ENCODE results near the gene PDK2.

PDK2 gene

GRCh38 chr17:50095626-50096037 is 481 bp downstream of the PDK2 start:
- H2AFZ ChIP-seq (ENCODE audit: insufficient read depth, low read length, poor library complexity): peak overlapping the region; percentile 92
- H2BK5ac ChIP-seq (ENCODE audit: low read depth, low read length, poor library complexity): no peak overlapping the region
- DNase-seq: no peak
- H4K8ac ChIP-seq (ENCODE audit: low read depth, low read length): peak overlapping the region; percentile 64
- H3K14ac ChIP-seq (ENCODE audit: low read length): peak overlapping the region; percentile 75
- peak overlapping the region; percentile 88 for H3K4me3 ChIP-seq (ENCODE audit: low read depth, low read length)
- H3K4ac ChIP-seq (ENCODE audit: low read depth, low read length): no peak overlapping the region
- H3K27me3 ChIP-seq (ENCODE audit: insufficient read depth, low read length): no peaks in the 10 kb centered on the region
- H4K91ac ChIP-seq (ENCODE audit: low read depth, low read length): peak overlapping the region; percentile 76
- H3K36me3 ChIP-seq (ENCODE audit: control insufficient read depth in 1 of 2, insufficient read depth in 2 of 2, low read length in 2 of 2): peaks cover 2 to 3% of the 10 kb centered on the region in 2 experiments
- peak overlapping the region; percentile 34 for H3K18ac ChIP-seq (ENCODE audit: low read length)
- H2BK12ac ChIP-seq (ENCODE audit: low read length): no peak overlapping the region
- peak overlapping the region; percentile 67 for H3K9ac ChIP-seq (ENCODE audit: low read length)
- no peak overlapping the region for H2BK120ac ChIP-seq (ENCODE audit: insufficient read depth, low read length, poor library complexity)
- H3K79me2 ChIP-seq (ENCODE audit: control insufficient read depth, insufficient read depth, low read length, poor library complexity): peaks cover 2% of the 10 kb centered on the region
- no CpG with 5 or more reads among the region's 12 CpGs for WGBS (ENCODE audit: extremely low coverage, insufficient coverage, insufficient read length)
- H3K4me2 ChIP-seq (ENCODE audit: low read length): peak overlapping the region; percentile 92
- H3K79me1 ChIP-seq (ENCODE audit: low read length): peaks cover 5% of the 10 kb centered on the region
- peak overlapping the region; percentile 22 for H4K12ac ChIP-seq (ENCODE audit: low read depth, low read length)
- H3K9me3 ChIP-seq (ENCODE audit: insufficient read depth, low read depth, low read length): no peaks in the 10 kb centered on the region
- H2AK5ac ChIP-seq (ENCODE audit: low read length): no peak overlapping the region
- no peak overlapping the region for H3K23ac ChIP-seq (ENCODE audit: low read length)
- H3K4me1 ChIP-seq (ENCODE audit: control insufficient read depth in 1 of 2, insufficient read depth in 2 of 2, low read length in 2 of 2): peaks cover 7 to 11% of the 10 kb centered on the region in 2 experiments
- no peak overlapping the region for H3K27ac ChIP-seq (ENCODE audit: low read depth, low read length)

GRCh38 chr17:50096092-50096491 is 941 bp downstream of the PDK2 start:
- Histone ChIP-seq H3K4me1 (ENCODE audit: control insufficient read depth in 1 of 2, insufficient read depth in 2 of 2, low read length in 2 of 2) (peaks cover 11 to 13% of the 10 kb centered on the region in 2 experiments), H3K18ac (ENCODE audit: low read length) (peak overlapping the region; percentile 34), H3K79me2 (ENCODE audit: control insufficient read depth, insufficient read depth, low read length, poor library complexity) (peaks cover 2% of the 10 kb centered on the region), H3K14ac (ENCODE audit: low read length) (no peak overlapping the region), H4K91ac (ENCODE audit: low read depth, low read length) (peak overlapping the region; percentile 76), H4K8ac (ENCODE audit: low read depth, low read length) (no peak overlapping the region), H3K4me3 (ENCODE audit: low read depth, low read length) (no peak overlapping the region), H3K9ac (ENCODE audit: low read length) (no peak overlapping the region), H2AK5ac (ENCODE audit: low read length) (no peak overlapping the region), H2BK120ac (ENCODE audit: insufficient read depth, low read length, poor library complexity) (no peak overlapping the region), H3K79me1 (ENCODE audit: low read length) (peaks cover 5% of the 10 kb centered on the region), H4K12ac (ENCODE audit: low read depth, low read length) (no peak overlapping the region), H2BK5ac (ENCODE audit: low read depth, low read length, poor library complexity) (no peak overlapping the region), H3K4me2 (ENCODE audit: low read length) (peak overlapping the region; percentile 92), H2BK12ac (ENCODE audit: low read length) (no peak overlapping the region), H3K9me3 (ENCODE audit: insufficient read depth, low read depth, low read length) (no peaks in the 10 kb centered on the region), H3K23ac (ENCODE audit: low read length) (no peak overlapping the region), H3K27ac (ENCODE audit: low read depth, low read length) (no peak overlapping the region), H2AFZ (ENCODE audit: insufficient read depth, low read length, poor library complexity) (no peak overlapping the region), H3K36me3 (ENCODE audit: control insufficient read depth in 1 of 2, insufficient read depth in 2 of 2, low read length in 2 of 2) (peaks cover 0 to 2% of the 10 kb centered on the region in 2 experiments), H3K27me3 (ENCODE audit: insufficient read depth, low read length) (no peaks in the 10 kb centered on the region), H3K4ac (ENCODE audit: low read depth, low read length) (no peak overlapping the region)
- no peak for DNase-seq
- no CpG with 5 or more reads among the region's 6 CpGs for WGBS (ENCODE audit: extremely low coverage, insufficient coverage, insufficient read length)

GRCh38 chr17:50096758-50097157 is 1.6 kb downstream of the PDK2 start:
- no peaks in the 10 kb centered on the region for H3K36me3 ChIP-seq (ENCODE audit: control insufficient read depth in 1 of 2, insufficient read depth in 2 of 2, low read length in 2 of 2)
- no peak overlapping the region for H2AK5ac ChIP-seq (ENCODE audit: low read length)
- WGBS (ENCODE audit: extremely low coverage, insufficient coverage, insufficient read length): no CpG with 5 or more reads among the region's 3 CpGs

GRCh38 chr17:50097455-50097854 is 2.3 kb downstream of the PDK2 start:
- Histone ChIP-seq H2AFZ (ENCODE audit: insufficient read depth, low read length, poor library complexity) (no peak overlapping the region), H3K79me1 (ENCODE audit: low read length) (peaks cover 5% of the 10 kb centered on the region), H3K27ac (ENCODE audit: low read depth, low read length) (no peak overlapping the region), H3K23ac (ENCODE audit: low read length) (no peak overlapping the region), H3K9me3 (ENCODE audit: insufficient read depth, low read depth, low read length) (no peaks in the 10 kb centered on the region), H4K8ac (ENCODE audit: low read depth, low read length) (no peak overlapping the region), H3K4me2 (ENCODE audit: low read length) (no peak overlapping the region), H2BK5ac (ENCODE audit: low read depth, low read length, poor library complexity) (no peak overlapping the region), H3K4me3 (ENCODE audit: low read depth, low read length) (no peak overlapping the region), H3K27me3 (ENCODE audit: insufficient read depth, low read length) (no peaks in the 10 kb centered on the region), H4K12ac (ENCODE audit: low read depth, low read length) (no peak overlapping the region), H3K79me2 (ENCODE audit: control insufficient read depth, insufficient read depth, low read length, poor library complexity) (peaks cover 2% of the 10 kb centered on the region), H2BK12ac (ENCODE audit: low read length) (no peak overlapping the region), H2AK5ac (ENCODE audit: low read length) (no peak overlapping the region), H2BK120ac (ENCODE audit: insufficient read depth, low read length, poor library complexity) (no peak overlapping the region), H3K18ac (ENCODE audit: low read length) (no peak overlapping the region), H3K9ac (ENCODE audit: low read length) (no peak overlapping the region), H3K4ac (ENCODE audit: low read depth, low read length) (no peak overlapping the region), H3K36me3 (ENCODE audit: control insufficient read depth in 1 of 2, insufficient read depth in 2 of 2, low read length in 2 of 2) (no peaks in the 10 kb centered on the region), H4K91ac (ENCODE audit: low read depth, low read length) (no peak overlapping the region), H3K14ac (ENCODE audit: low read length) (no peak overlapping the region), H3K4me1 (ENCODE audit: control insufficient read depth in 1 of 2, insufficient read depth in 2 of 2, low read length in 2 of 2) (peaks cover 15 to 22% of the 10 kb centered on the region in 2 experiments)
- DNase-seq: no peak
- no CpG with 5 or more reads among the region's 7 CpGs for WGBS (ENCODE audit: extremely low coverage, insufficient coverage, insufficient read length)

More at GRCh38 chr17:50096758-50097157, 1.6 kb downstream of the PDK2 start:
- Histone ChIP-seq H3K27ac (ENCODE audit: low read depth, low read length) (no peak overlapping the region), H4K8ac (ENCODE audit: low read depth, low read length) (no peak overlapping the region), H2BK12ac (ENCODE audit: low read length) (no peak overlapping the region), H3K9me3 (ENCODE audit: insufficient read depth, low read depth, low read length) (no peaks in the 10 kb centered on the region), H4K91ac (ENCODE audit: low read depth, low read length) (no peak overlapping the region), H3K27me3 (ENCODE audit: insufficient read depth, low read length) (no peaks in the 10 kb centered on the region), H3K18ac (ENCODE audit: low read length) (no peak overlapping the region), H2BK5ac (ENCODE audit: low read depth, low read length, poor library complexity) (no peak overlapping the region), H3K4me2 (ENCODE audit: low read length) (no peak overlapping the region), H2BK120ac (ENCODE audit: insufficient read depth, low read length, poor library complexity) (no peak overlapping the region), H3K4me1 (ENCODE audit: control insufficient read depth in 1 of 2, insufficient read depth in 2 of 2, low read length in 2 of 2) (peaks cover 15 to 19% of the 10 kb centered on the region in 2 experiments), H4K12ac (ENCODE audit: low read depth, low read length) (no peak overlapping the region), H3K4me3 (ENCODE audit: low read depth, low read length) (no peak overlapping the region), H3K79me2 (ENCODE audit: control insufficient read depth, insufficient read depth, low read length, poor library complexity) (peaks cover 2% of the 10 kb centered on the region), H3K14ac (ENCODE audit: low read length) (no peak overlapping the region), H3K23ac (ENCODE audit: low read length) (no peak overlapping the region), H3K4ac (ENCODE audit: low read depth, low read length) (no peak overlapping the region), H3K9ac (ENCODE audit: low read length) (no peak overlapping the region), H3K79me1 (ENCODE audit: low read length) (peaks cover 5% of the 10 kb centered on the region), H2AFZ (ENCODE audit: insufficient read depth, low read length, poor library complexity) (no peak overlapping the region)
- no peak for DNase-seq

All from trophoblast cell (in vitro differentiated cells and primary cell).